GM23338 (cell line): Measurements from ENCODE around the gene DNASE2. TPM values are rescaled to one million over a fixed set of nuclear protein-coding genes. Genes with fewer than 3 reads are reported as not detected.
A peak's percentile ranks its signal among the peaks of the same experiment; 100 is the strongest.
"Not testable (repeated sequence)": the region's sequence is repeated elsewhere in the genome, so short reads cannot be mapped to it uniquely, and the experiment has no call there.

ENCODE experiments used
- ATAC-seq: fragments of 200-7000 bp; cut with Tn5 transposase; 3 replicates; pipeline ENCODE4 v1.9.1; 2020
- DNase-seq: peaks from one replicate; pipeline ENCODE4 v3.0.0-alpha.2; 2015; ENCODE audit warnings: low spot score
- H2AFZ ChIP-seq: fragments of 200-600 bp; sonication (generic); 2 replicates; pipeline ENCODE4 v1.8.0; 2016; ENCODE audit warnings: antibody characterized with exemption, mild to moderate bottlenecking, moderate library complexity
- H3F3A ChIP-seq: fragments of 200-600 bp; sonication (generic); replicated peaks from 2 replicates; pipeline ENCODE4 v1.8.0; 2017; ENCODE audit warnings: antibody characterized with exemption, mixed run types, low read depth
- H3K27ac ChIP-seq: fragments of 200-600 bp; sonication (generic); 2 replicates; pipeline ENCODE4 v1.6.1; 2016; ENCODE audit warnings: low read depth
- H3K27me3 ChIP-seq: fragments of 200-600 bp; sonication (generic); 2 replicates; pipeline ENCODE4 v1.8.0; 2016; ENCODE audit warnings: mild to moderate bottlenecking, mixed run types, moderate library complexity; ENCODE audit not compliant: insufficient read depth
- H3K36me3 ChIP-seq: fragments of 200-600 bp; sonication (generic); 2 replicates; pipeline ENCODE4 v1.8.0; 2016; ENCODE audit warnings: mild to moderate bottlenecking; ENCODE audit not compliant: insufficient read depth
- H3K4me1 ChIP-seq: fragments of 200-600 bp; sonication (generic); 2 replicates; pipeline ENCODE4 v1.8.0; 2016; ENCODE audit warnings: mild to moderate bottlenecking, moderate library complexity; ENCODE audit not compliant: insufficient read depth
- H3K4me2 ChIP-seq: fragments of 200-600 bp; sonication (generic); 2 replicates; pipeline ENCODE4 v1.7.1; 2017; ENCODE audit warnings: mixed run types
- H3K4me3 ChIP-seq: fragments of 200-600 bp; sonication (generic); 2 replicates; pipeline ENCODE4 v1.6.1; 2016; ENCODE audit warnings: mixed run types
- H3K79me2 ChIP-seq: fragments of 200-600 bp; sonication (generic); replicated peaks from 2 replicates; pipeline ENCODE4 v1.8.0; 2017; ENCODE audit warnings: mild to moderate bottlenecking; ENCODE audit not compliant: insufficient read depth
- H3K9me2 ChIP-seq: fragments of 200-600 bp; sonication (generic); 2 replicates; pipeline ENCODE4 v1.8.0; 2017; ENCODE audit not compliant: insufficient read depth
- H4K20me1 ChIP-seq: fragments of 200-600 bp; sonication (generic); replicated peaks from 2 replicates; pipeline ENCODE4 v1.8.0; 2017; ENCODE audit warnings: mild to moderate bottlenecking; ENCODE audit not compliant: insufficient read depth
- H3K27ac Mint-ChIP-seq: 2 replicates; pipeline ENCODE4 v1.8.0; 2020; ENCODE audit warnings: inconsistent platforms, mild to moderate bottlenecking, moderate library complexity, mixed read lengths
- H3K27me3 Mint-ChIP-seq: 3 replicates; pipeline ENCODE4 v1.8.0; 2022; ENCODE audit warnings: low read depth, mild to moderate bottlenecking, moderate library complexity, mixed read lengths, inconsistent platforms; ENCODE audit not compliant: insufficient read depth, poor library complexity
- H3K36me3 Mint-ChIP-seq: 3 replicates; pipeline ENCODE4 v1.8.0; 2021; ENCODE audit warnings: low read depth, mild to moderate bottlenecking, inconsistent platforms, moderate library complexity, mixed read lengths
- H3K4me1 Mint-ChIP-seq: 3 replicates; pipeline ENCODE4 v1.8.0; 2020; ENCODE audit warnings: mild to moderate bottlenecking, inconsistent platforms, mixed read lengths
- H3K4me3 Mint-ChIP-seq: 3 replicates; pipeline ENCODE4 v1.8.0; 2021; ENCODE audit warnings: moderate library complexity, mild to moderate bottlenecking, inconsistent platforms, mixed read lengths
- H3K9me3 Mint-ChIP-seq: 3 replicates; pipeline ENCODE4 v1.8.0; 2020; ENCODE audit warnings: moderate library complexity, mild to moderate bottlenecking, inconsistent platforms, mixed read lengths
- CREB1 ChIP-seq: fragments of 250-450 bp; sonication (Bioruptor Pico); IDR thresholded peaks from 2 replicates; pipeline ENCODE4 v1.5.0; 2020; ENCODE audit warnings: low read depth, mild to moderate bottlenecking, moderate library complexity
- NANOG ChIP-seq: IDR thresholded peaks from 2 replicates; pipeline ENCODE4 v1.6.1; 2016; ENCODE audit warnings: antibody characterized with exemption, borderline replicate concordance
- ZNF114 ChIP-seq: fragments of 250-450 bp; sonication (Bioruptor Pico); IDR thresholded peaks from 2 replicates; pipeline ENCODE4 v1.5.0; 2020; ENCODE audit warnings: mild to moderate bottlenecking, moderate library complexity
- polyA plus RNA-seq: library from polyadenylated mRNA; unstranded; fragments of >200 nt; fragmentation: Nextera tagmentation; extraction: Ambion mirVana; gene quantifications from 2 replicates; pipeline ENCODE4 v1.2.1, GENCODE V29; 2016
- total RNA-seq: library from RNA; depleted of rRNA; stranded (reverse); fragments of >200 nt; shearing (Covaris generic); gene quantifications from 2 replicates; pipeline ENCODE4 v1.2.3, GENCODE V29; 2014
- TF ChIP-seq, protein P1 (sequence below): IDR thresholded peaks from one replicate; pipeline ENCODE4 v1.6.1; 2018; ENCODE audit warnings: antibody characterized with exemption; ENCODE audit not compliant: unreplicated experiment
- TF ChIP-seq, protein P2 (sequence below): IDR thresholded peaks from 2 replicates; pipeline ENCODE4 v1.6.1; 2016; ENCODE audit warnings: antibody characterized with exemption

The DNASE2 gene
- total and polyA plus RNA-seq, 2 experiments from 2014 or later, result 17.4 to 35.0 TPM

DNA sequence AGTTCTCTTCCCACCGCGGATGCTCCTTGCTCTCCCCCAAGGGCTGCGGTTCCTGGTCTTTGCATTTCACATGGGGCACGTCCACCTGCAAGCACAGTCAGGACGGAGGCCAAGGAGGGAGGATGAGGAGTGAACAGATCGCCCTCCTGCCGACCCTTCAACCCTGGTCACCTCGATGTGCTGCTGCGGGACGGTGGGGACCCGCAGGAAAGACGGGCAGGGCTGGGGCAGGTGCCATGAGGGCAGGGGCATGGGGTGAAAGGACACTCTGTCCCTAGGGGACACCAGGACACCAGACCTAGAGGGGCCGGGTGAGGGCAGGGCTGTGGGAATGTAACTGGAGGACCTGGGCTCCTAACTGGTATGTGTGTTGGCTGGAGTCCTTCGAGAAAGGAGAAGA is 37.0 kb upstream of the DNASE2 start:
- no peaks in the 10 kb centered on the region; the same call in 1 of the 2 replicates for H3K9me2 ChIP-seq
- Mint-ChIP-seq H3K4me3 (0 out of 3 replicates have a peak overlapping the region, but pooled peaks have one; percentile 39), H3K9me3 (peaks cover 11% of the 10 kb centered on the region; the same call in 2 of the 3 replicates), H3K4me1 (peaks cover 12% of the 10 kb centered on the region), H3K36me3 (peaks cover 35% of the 10 kb centered on the region), H3K27ac (no peak overlapping the region), H3K27me3 (peaks cover 38% of the 10 kb centered on the region)
- peaks cover 19% of the 10 kb centered on the region for H3F3A ChIP-seq
- H3K27ac ChIP-seq, result no peak overlapping the region
- H2AFZ ChIP-seq, result no peak overlapping the region
- H4K20me1 ChIP-seq, result peaks cover 6% of the 10 kb centered on the region; the same call in 1 of the 2 replicates
- no peak overlapping the region for H3K4me2 ChIP-seq
- TF ChIP-seq, protein P1, sequence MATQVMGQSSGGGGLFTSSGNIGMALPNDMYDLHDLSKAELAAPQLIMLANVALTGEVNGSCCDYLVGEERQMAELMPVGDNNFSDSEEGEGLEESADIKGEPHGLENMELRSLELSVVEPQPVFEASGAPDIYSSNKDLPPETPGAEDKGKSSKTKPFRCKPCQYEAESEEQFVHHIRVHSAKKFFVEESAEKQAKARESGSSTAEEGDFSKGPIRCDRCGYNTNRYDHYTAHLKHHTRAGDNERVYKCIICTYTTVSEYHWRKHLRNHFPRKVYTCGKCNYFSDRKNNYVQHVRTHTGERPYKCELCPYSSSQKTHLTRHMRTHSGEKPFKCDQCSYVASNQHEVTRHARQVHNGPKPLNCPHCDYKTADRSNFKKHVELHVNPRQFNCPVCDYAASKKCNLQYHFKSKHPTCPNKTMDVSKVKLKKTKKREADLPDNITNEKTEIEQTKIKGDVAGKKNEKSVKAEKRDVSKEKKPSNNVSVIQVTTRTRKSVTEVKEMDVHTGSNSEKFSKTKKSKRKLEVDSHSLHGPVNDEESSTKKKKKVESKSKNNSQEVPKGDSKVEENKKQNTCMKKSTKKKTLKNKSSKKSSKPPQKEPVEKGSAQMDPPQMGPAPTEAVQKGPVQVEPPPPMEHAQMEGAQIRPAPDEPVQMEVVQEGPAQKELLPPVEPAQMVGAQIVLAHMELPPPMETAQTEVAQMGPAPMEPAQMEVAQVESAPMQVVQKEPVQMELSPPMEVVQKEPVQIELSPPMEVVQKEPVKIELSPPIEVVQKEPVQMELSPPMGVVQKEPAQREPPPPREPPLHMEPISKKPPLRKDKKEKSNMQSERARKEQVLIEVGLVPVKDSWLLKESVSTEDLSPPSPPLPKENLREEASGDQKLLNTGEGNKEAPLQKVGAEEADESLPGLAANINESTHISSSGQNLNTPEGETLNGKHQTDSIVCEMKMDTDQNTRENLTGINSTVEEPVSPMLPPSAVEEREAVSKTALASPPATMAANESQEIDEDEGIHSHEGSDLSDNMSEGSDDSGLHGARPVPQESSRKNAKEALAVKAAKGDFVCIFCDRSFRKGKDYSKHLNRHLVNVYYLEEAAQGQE, result no peak
- TF ChIP-seq ZNF114 (CRISPR knock-in tag) (no peak), NANOG (no peak), CREB1 (CRISPR knock-in tag) (no peak)
- TF ChIP-seq, protein P2, sequence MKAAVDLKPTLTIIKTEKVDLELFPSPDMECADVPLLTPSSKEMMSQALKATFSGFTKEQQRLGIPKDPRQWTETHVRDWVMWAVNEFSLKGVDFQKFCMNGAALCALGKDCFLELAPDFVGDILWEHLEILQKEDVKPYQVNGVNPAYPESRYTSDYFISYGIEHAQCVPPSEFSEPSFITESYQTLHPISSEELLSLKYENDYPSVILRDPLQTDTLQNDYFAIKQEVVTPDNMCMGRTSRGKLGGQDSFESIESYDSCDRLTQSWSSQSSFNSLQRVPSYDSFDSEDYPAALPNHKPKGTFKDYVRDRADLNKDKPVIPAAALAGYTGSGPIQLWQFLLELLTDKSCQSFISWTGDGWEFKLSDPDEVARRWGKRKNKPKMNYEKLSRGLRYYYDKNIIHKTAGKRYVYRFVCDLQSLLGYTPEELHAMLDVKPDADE, result no peak
- H3K27me3 ChIP-seq, result peaks cover 13% of the 10 kb centered on the region
- H3K4me3 ChIP-seq, result no peak overlapping the region
- H3K79me2 ChIP-seq, result no peaks in the 10 kb centered on the region
- H3K4me1 ChIP-seq, result peaks cover 8% of the 10 kb centered on the region
- ATAC-seq, result no peak
- no peaks in the 10 kb centered on the region for H3K36me3 ChIP-seq
- DNase-seq, result no peak

DNA sequence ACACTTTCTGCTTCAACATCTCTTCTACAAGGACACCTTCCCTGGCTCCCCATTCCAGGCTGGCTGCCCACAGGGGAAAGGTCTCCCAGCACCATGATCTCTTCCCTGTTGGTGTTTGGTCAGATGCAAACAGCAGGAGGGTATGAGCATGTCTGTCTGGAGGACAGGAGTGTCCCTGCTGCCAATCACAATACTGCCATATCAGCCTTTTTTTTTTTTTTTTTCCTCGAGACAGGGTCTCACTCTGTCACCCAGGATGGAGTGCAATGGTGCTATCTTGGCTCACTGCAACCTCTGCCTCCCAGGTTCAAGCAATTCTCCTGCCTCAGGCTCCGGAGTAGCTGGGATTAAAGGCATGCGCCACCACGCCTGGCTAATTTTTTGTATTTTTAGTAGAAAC is 34.6 kb upstream of the DNASE2 start:
- H3K79me2 ChIP-seq, H3K27ac Mint-ChIP-seq, H3K9me2 ChIP-seq, H3K27ac ChIP-seq, H3K4me3 Mint-ChIP-seq, H4K20me1 ChIP-seq, H3K36me3 ChIP-seq, ATAC-seq, H3K4me2 ChIP-seq, H2AFZ ChIP-seq, DNase-seq, H3K4me3 ChIP-seq: not testable (repeated sequence)
- Histone ChIP-seq H3K27me3 (peaks cover 13% of the 10 kb centered on the region), H3F3A (peaks cover 17% of the 10 kb centered on the region), H3K4me1 (peaks cover 19% of the 10 kb centered on the region)
- Mint-ChIP-seq H3K9me3 (peaks cover 11% of the 10 kb centered on the region; the same call in 2 of the 3 replicates), H3K36me3 (peaks cover 16% of the 10 kb centered on the region), H3K27me3 (peaks cover 33% of the 10 kb centered on the region), H3K4me1 (peaks cover 25% of the 10 kb centered on the region)
